NCI-H2196 treated with DMSO at 0.1 percent for 48 hours (cell line): ENCODE measurements around the gene SLC25A3.
"Not testable (repeated sequence)": the region's sequence is repeated elsewhere in the genome, so short reads cannot be mapped to it uniquely, and the experiment has no call there.

Experiments used
- DNase-seq: peaks from one replicate; lab custom pipeline; 2025; ENCODE audit not compliant: unreplicated experiment; lab: John Stamatoyannopoulos, UW

Gene SLC25A3

GRCh38 chr12:98594050-98594835 is 757 bp downstream of the SLC25A3 start:
- no peak for DNase-seq

GRCh38 chr12:98595243-98595988 is 1.9 kb downstream of the SLC25A3 start:
- no peak for DNase-seq

GRCh38 chr12:98597313-98597712 is 3.8 kb downstream of the SLC25A3 start:
- DNase-seq, result not testable (repeated sequence)

- no peak for DNase-seq
Measured at GRCh38 chr12:98601924-98602323, 8.4 kb downstream of the SLC25A3 start.

- no peak for DNase-seq
Measured at GRCh38 chr12:98606359-98606988, 13.0 kb downstream of the SLC25A3 start.

- DNase-seq, result no peak
Measured at GRCh38 chr12:98610596-98610995, 17.1 kb downstream of the SLC25A3 start.

- no peak for DNase-seq
Measured at GRCh38 chr12:98612696-98613334, 19.3 kb downstream of the SLC25A3 start.

GRCh38 chr12:98618952-98619351 is 25.5 kb downstream of the SLC25A3 start:
- no peak for DNase-seq

GRCh38 chr12:98635657-98636323 is 42.3 kb downstream of the SLC25A3 start:
- peak; percentile 39 for DNase-seq

- DNase-seq, result no peak
Measured at GRCh38 chr12:98637068-98637467, 43.6 kb downstream of the SLC25A3 start.

GRCh38 chr12:98638009-98638408 is 44.5 kb downstream of the SLC25A3 start:
- DNase-seq, result no peak

GRCh38 chr12:98639491-98639890 is 46.0 kb downstream of the SLC25A3 start:
- no peak for DNase-seq

GRCh38 chr12:98642801-98643200 is 49.3 kb downstream of the SLC25A3 start:
- DNase-seq, result not testable (repeated sequence)

GRCh38 chr12:98644433-98644711 is 50.9 kb downstream of the SLC25A3 start:
- DNase-seq, result no peak

- peak; percentile 90 for DNase-seq
Measured at GRCh38 chr12:98644712-98645571, 51.5 kb downstream of the SLC25A3 start, which contains the start of the genes APAF1 and IKBIP. Gene APAF1 (plus strand): TSS chr12:98645290. CDS start chr12:98648360, 3,070 bp downstream. Gene IKBIP (minus strand): TSS chr12:98644788. CDS start chr12:98644701, 87 bp downstream.

- no peak for DNase-seq
Measured at GRCh38 chr12:98645572-98646067, 52.1 kb downstream of the SLC25A3 start.

- no peak for DNase-seq
Measured at GRCh38 chr12:98646294-98647090, 53.0 kb downstream of the SLC25A3 start.

GRCh38 chr12:98651328-98651727 is 57.8 kb downstream of the SLC25A3 start:
- DNase-seq, result no peak
